Measurements from ENCODE around the gene CTBP1. TPM values are rescaled to one million over a fixed set of nuclear protein-coding genes. Genes with fewer than 3 reads are reported as not detected.

CTBP1 gene
- total and polyA plus RNA-seq, 4 donors: 121 to 204 (median 138) TPM

DNA sequence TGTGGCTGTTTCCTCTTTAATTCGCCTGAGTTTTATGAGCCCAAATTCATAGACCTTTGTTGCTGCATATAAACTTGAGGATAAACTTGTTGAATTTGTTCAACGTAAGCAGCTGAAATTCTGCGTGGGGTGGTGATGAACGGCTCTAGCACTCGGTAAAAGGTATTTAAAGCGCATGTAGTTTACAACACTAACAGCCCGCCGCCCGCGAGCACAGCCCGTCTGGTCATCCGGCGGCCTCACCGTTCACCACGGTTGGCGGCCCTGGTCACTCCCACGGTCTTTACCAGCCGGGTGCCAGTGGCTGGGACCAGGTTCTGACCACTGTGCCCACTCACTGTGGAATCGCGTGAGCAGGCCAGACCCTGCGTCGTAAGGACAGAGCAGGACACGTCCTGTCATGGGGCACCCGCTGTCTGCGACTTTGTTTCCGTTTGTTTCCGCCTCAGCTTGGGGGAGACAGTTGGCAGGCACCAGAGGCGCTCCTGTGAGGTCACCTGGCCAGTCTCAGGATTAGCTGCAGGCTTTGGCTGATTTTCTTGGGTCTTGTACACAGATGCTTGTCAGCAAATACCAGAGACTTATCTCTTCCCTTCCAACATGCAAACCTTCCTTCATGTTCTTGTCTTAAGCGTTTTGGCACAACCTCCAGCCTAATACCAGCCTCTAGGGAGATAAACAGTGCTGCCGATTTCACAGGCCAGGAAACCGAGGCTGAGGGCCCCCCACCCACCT is 39.8 kb downstream of the CTBP1 start:
- Histone ChIP-seq H3K36me3 (ENCODE audit: control insufficient read depth in 4 of 4, insufficient read depth in 4 of 4, low read length in 4 of 4) (peaks cover 0 to 31% (median 13%) of the 10 kb centered on the region in 4 donors), H3K4me1 (ENCODE audit: control insufficient read depth in 5 of 5, insufficient read depth in 5 of 5, low read length in 5 of 5) (peaks cover 10 to 73% (median 29%) of the 10 kb centered on the region in 5 donors), H3K9ac (ENCODE audit: insufficient read depth in 1 of 2, low read length in 2 of 2) (no peak overlapping the region), H3K9me3 (ENCODE audit: control insufficient read depth in 4 of 4, insufficient read depth in 3 of 4, low read length in 3 of 4) (no peaks in the 10 kb centered on the region), H3K4me3 (no peak overlapping the region), H3K27ac (ENCODE audit: low read depth in 1 of 2, low read length in 1 of 2) (peak overlapping the region in 1 of 2 donors; percentile 88), H3K27me3 (ENCODE audit: control insufficient read depth in 3 of 3, insufficient read depth in 3 of 3, low read length in 2 of 3) (no peaks in the 10 kb centered on the region)
- TF ChIP-seq, protein P1, sequence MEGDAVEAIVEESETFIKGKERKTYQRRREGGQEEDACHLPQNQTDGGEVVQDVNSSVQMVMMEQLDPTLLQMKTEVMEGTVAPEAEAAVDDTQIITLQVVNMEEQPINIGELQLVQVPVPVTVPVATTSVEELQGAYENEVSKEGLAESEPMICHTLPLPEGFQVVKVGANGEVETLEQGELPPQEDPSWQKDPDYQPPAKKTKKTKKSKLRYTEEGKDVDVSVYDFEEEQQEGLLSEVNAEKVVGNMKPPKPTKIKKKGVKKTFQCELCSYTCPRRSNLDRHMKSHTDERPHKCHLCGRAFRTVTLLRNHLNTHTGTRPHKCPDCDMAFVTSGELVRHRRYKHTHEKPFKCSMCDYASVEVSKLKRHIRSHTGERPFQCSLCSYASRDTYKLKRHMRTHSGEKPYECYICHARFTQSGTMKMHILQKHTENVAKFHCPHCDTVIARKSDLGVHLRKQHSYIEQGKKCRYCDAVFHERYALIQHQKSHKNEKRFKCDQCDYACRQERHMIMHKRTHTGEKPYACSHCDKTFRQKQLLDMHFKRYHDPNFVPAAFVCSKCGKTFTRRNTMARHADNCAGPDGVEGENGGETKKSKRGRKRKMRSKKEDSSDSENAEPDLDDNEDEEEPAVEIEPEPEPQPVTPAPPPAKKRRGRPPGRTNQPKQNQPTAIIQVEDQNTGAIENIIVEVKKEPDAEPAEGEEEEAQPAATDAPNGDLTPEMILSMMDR (IDR thresholded peaks at IDR 0.05; ENCODE audit: control extremely low read depth, extremely low read depth): no peak
- no peak for ATAC-seq (ENCODE audit: insufficient read depth, low FRiP score)
- WGBS, 2 donors: 67 to 75% methylated on average over 31 of the region's 31 CpGs
- DNase-seq: peak in 2 of 3 donors; percentile 48 to 52

- H3K4me3 ChIP-seq: no peak overlapping the region
- peak in 1 of 3 donors; percentile 71 for DNase-seq
Observed at GRCh38 chr4:1208266-1208961, 40.5 kb downstream of the CTBP1 start.

DNA sequence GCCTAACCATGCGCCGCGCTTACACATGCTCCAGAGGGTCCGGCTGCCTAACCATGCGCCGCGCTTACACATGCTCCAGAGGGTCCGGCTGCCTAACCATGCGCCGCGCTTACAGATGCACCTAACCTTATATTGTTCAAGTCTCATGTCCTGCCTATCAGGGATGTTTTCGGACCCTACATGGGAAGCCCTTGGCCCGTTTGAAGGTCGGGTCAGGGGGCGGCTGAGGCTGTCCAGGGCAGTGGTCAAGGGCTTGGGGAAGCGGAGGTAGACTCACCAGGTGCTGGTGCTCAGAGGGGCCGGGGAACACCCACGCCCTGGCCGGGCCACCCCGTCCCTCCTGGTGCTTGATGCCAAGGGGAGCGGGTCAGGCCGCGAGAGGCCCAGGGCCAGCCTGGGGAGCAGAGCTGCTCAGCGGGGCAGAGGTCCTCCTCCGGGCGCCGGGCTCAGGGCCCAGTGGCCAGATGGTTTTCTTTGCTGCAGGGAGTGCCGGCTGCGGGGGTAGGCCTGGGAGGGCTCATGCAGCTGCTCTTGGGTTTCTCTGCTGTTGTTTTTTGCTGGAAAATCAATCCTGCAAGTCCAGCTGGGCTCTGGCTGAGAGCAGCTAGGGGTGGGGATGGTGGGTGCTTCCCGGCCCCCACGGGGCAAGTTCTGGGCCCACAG is 41.2 kb downstream of the CTBP1 start:
- ATAC-seq (ENCODE audit: insufficient read depth, low FRiP score): peak; percentile 54

More at GRCh38 chr4:1208266-1208961, 40.5 kb downstream of the CTBP1 start:
- Histone ChIP-seq H3K9ac (ENCODE audit: insufficient read depth in 1 of 2, low read length in 2 of 2) (no peak overlapping the region), H3K4me1 (ENCODE audit: control insufficient read depth in 5 of 5, insufficient read depth in 5 of 5, low read length in 5 of 5) (peaks cover 10 to 69% (median 29%) of the 10 kb centered on the region in 5 donors), H3K9me3 (ENCODE audit: control insufficient read depth in 4 of 4, insufficient read depth in 3 of 4, low read length in 3 of 4) (no peaks in the 10 kb centered on the region), H3K27me3 (ENCODE audit: control insufficient read depth in 3 of 3, insufficient read depth in 3 of 3, low read length in 2 of 3) (no peaks in the 10 kb centered on the region), H3K27ac (ENCODE audit: low read depth in 1 of 2, low read length in 1 of 2) (peak overlapping the region in 1 of 2 donors; percentile 88), H3K36me3 (ENCODE audit: control insufficient read depth in 4 of 4, insufficient read depth in 4 of 4, low read length in 4 of 4) (peaks cover 0 to 24% (median 10%) of the 10 kb centered on the region in 4 donors)
- TF ChIP-seq, protein P1 (IDR thresholded peaks at IDR 0.05; ENCODE audit: control extremely low read depth, extremely low read depth): no peak
- WGBS, 2 donors: 61 to 73% methylated on average over 36 to 37 of the region's 37 CpGs
- ATAC-seq (ENCODE audit: insufficient read depth, low FRiP score): no peak

More for the DNA sequence above, 41.2 kb downstream of the CTBP1 start:
- no peak overlapping the region for H3K4me3 ChIP-seq
- H3K9me3 ChIP-seq (ENCODE audit: control insufficient read depth in 4 of 4, insufficient read depth in 3 of 4, low read length in 3 of 4): no peaks in the 10 kb centered on the region
- H3K27ac ChIP-seq (ENCODE audit: low read depth in 1 of 2, low read length in 1 of 2): peak overlapping the region in 1 of 2 donors; percentile 88
- no peaks in the 10 kb centered on the region for H3K27me3 ChIP-seq (ENCODE audit: control insufficient read depth in 3 of 3, insufficient read depth in 3 of 3, low read length in 2 of 3)
- no peak overlapping the region for H3K9ac ChIP-seq (ENCODE audit: insufficient read depth in 1 of 2, low read length in 2 of 2)
- H3K36me3 ChIP-seq (ENCODE audit: control insufficient read depth in 4 of 4, insufficient read depth in 4 of 4, low read length in 4 of 4): peaks cover 0 to 17% (median 6%) of the 10 kb centered on the region in 4 donors
- peak; percentile 92 to 95 (median 92) for DNase-seq
- 80 to 86% methylated on average over 25 to 29 of the region's 31 CpGs for WGBS, 2 donors
- TF ChIP-seq, protein P1 (IDR thresholded peaks at IDR 0.05; ENCODE audit: control extremely low read depth, extremely low read depth): no peak
- peaks cover 10 to 69% (median 34%) of the 10 kb centered on the region in 5 donors for H3K4me1 ChIP-seq (ENCODE audit: control insufficient read depth in 5 of 5, insufficient read depth in 5 of 5, low read length in 5 of 5)
